Fibroblast of skin of back (primary cell): Measurements from ENCODE around the gene CATSPERD. TPM values are rescaled to one million over a fixed set of nuclear protein-coding genes. Genes with fewer than 3 reads are reported as not detected.

Experiments used
- DNase-seq: peaks from one replicate; pipeline ENCODE4 v3.0.0-alpha.2; 2013
- polyA plus RNA-seq, 2 experiments: library from polyadenylated mRNA; unstranded; fragments of 120-200 nt; gene quantifications; one replicate each; pipeline ENCODE4 v1.2.1, GENCODE V29; 2013; ENCODE audit not compliant: insufficient read length in 2 of 2

The CATSPERD gene
- not detected for polyA plus RNA-seq (2013, experiment 1 of 2; ENCODE audit: insufficient read length)
- not detected for polyA plus RNA-seq (2013, experiment 2 of 2; ENCODE audit: insufficient read length)

- DNase-seq: peak; percentile 99
These were observed at the start of gene CATSPERD, which contains the start of gene LONP1 for GRCh38 chr19:5719961-5720790. Gene CATSPERD, plus strand, starts transcription at chr19:5720637. Its CDS starts 101 bp downstream, at chr19:5720738. Gene LONP1, minus strand, starts transcription at chr19:5720146. Its CDS starts 14 bp downstream, at chr19:5720132.

GRCh38 chr19:5671600-5671999, 48.8 kb upstream of the CATSPERD start:
- DNase-seq: no peak

- DNase-seq: no peak
These were observed 47.6 kb upstream of the CATSPERD start for GRCh38 chr19:5672708-5673459.

GRCh38 chr19:5673752-5674151, 46.7 kb upstream of the CATSPERD start:
- no peak for DNase-seq

- no peak for DNase-seq
These were observed 45.7 kb upstream of the CATSPERD start for GRCh38 chr19:5674714-5675113.

- DNase-seq: no peak
These were observed 44.2 kb upstream of the CATSPERD start for GRCh38 chr19:5676105-5676771.

- DNase-seq: no peak
These were observed 43.7 kb upstream of the CATSPERD start for GRCh38 chr19:5676772-5677105.

GRCh38 chr19:5677136-5677535, 43.3 kb upstream of the CATSPERD start:
- DNase-seq: no peak

- DNase-seq: no peak
These were observed 42.9 kb upstream of the CATSPERD start for GRCh38 chr19:5677580-5677979.

- DNase-seq: no peak
These were observed 42.2 kb upstream of the CATSPERD start for GRCh38 chr19:5678071-5678718.

GRCh38 chr19:5679289-5680083, 41.0 kb upstream of the CATSPERD start:
- no peak for DNase-seq

- DNase-seq: no peak
These were observed 40.4 kb upstream of the CATSPERD start for GRCh38 chr19:5680084-5680436.

GRCh38 chr19:5680437-5681368, 39.7 kb upstream of the CATSPERD start, which contains the start of the genes HSD11B1L and MICOS13:
Gene HSD11B1L, plus strand, starts transcription at chr19:5681027. Its CDS starts 3,806 bp downstream, at chr19:5684833.
Gene MICOS13, minus strand, starts transcription at chr19:5680516. Its CDS starts 30 bp downstream, at chr19:5680486.
- DNase-seq: peak; percentile 99

- DNase-seq: no peak
These were observed 38.9 kb upstream of the CATSPERD start for GRCh38 chr19:5681391-5682106.

- DNase-seq: no peak
These were observed 38.3 kb upstream of the CATSPERD start for GRCh38 chr19:5682107-5682482.

- no peak for DNase-seq
These were observed 37.1 kb upstream of the CATSPERD start for GRCh38 chr19:5683177-5683886.

- no peak for DNase-seq
These were observed 35.6 kb upstream of the CATSPERD start for GRCh38 chr19:5684694-5685430.

GRCh38 chr19:5686326-5686646, 34.2 kb upstream of the CATSPERD start:
- DNase-seq: no peak
